ENCODE data around the gene ULBP2. TPM values are rescaled to one million over a fixed set of nuclear protein-coding genes. Genes with fewer than 3 reads are reported as not detected.
A peak's percentile ranks its signal among the peaks of the same experiment; 100 is the strongest.

The ULBP2 gene
- 0.60 TPM in 1 of 2 replicates, not detected in the other for total RNA-seq (2014; rRNA removed; shearing (Covaris generic))
- total RNA-seq (2022), result 2.6 and 3.0 TPM in 2 replicates
- Bru-seq, nascent RNA, result percentile 30 among the genes with signal in this experiment
- percentile 19 among the genes with signal in this experiment for BruChase-seq, experiment 1, labeled RNA remaining after a 6-hour chase
- percentile 21 among the genes with signal in this experiment for BruChase-seq, experiment 2, labeled RNA remaining after a 2-hour chase
- long read RNA-seq, partial matches to known transcripts, result 1 of 4 reads
- long read RNA-seq, other reads (novel, unspliced or antisense), result 0 of 4 reads

GRCh38 chr6:149941583-149942460 is at the start of gene ULBP2:
ULBP2 (plus strand) TSS chr6:149942014; CDS start chr6:149942073, 59 bp downstream.
- BruUV-seq (replicated peaks), result no TSS peak
- Histone ChIP-seq H3K36me3 (ENCODE audit: insufficient read depth, low read length) (no peaks in the 10 kb centered on the region), H3K9me2 (ENCODE audit: insufficient read depth, low read length) (no peaks in the 10 kb centered on the region), H3K79me2 (ENCODE audit: insufficient read depth, low read depth, low read length) (no peaks in the 10 kb centered on the region), H4K20me1 (ENCODE audit: insufficient read depth, low read length) (no peaks in the 10 kb centered on the region), H3K4me1 (ENCODE audit: insufficient read depth, low read length, poor library complexity, severe bottlenecking) (peaks cover 5% of the 10 kb centered on the region), H3K27ac (ENCODE audit: low read depth, low read length, poor library complexity, severe bottlenecking) (no peak within 1 kb of the TSS), H2AFZ (ENCODE audit: low read length) (peak within 1 kb of the TSS; percentile 91), H3K9me3 (ENCODE audit: low read length) (no peaks in the 10 kb centered on the region), H3K4me3 (ENCODE audit: low read depth, low read length, poor library complexity, severe bottlenecking) (peak within 1 kb of the TSS; percentile 73), H3K4me2 (ENCODE audit: low read length) (peak within 1 kb of the TSS; percentile 88)
- peak; percentile 83 for DNase-seq (ENCODE audit: low spot score)
- intact Hi-C loops (cut with micrococcal nuclease; ENCODE audit: unreplicated experiment), result loop anchor here (5.0 kb wide), 1 partner anchor 395 kb away; no protein-coding TSS in a partner anchor
- ChIA-PET POLR2A (no interaction called here), CTCF (ENCODE audit: unreplicated experiment) (no interaction called here)
- TF ChIP-seq EZH2phosphoT487 (IDR thresholded peaks at IDR 0.05; ENCODE audit: borderline replicate concordance, low read depth, low read length) (no peak), CTCF (conservative IDR thresholded peaks at IDR 0.05; ENCODE audit: low read length) (no peak)

DNA sequence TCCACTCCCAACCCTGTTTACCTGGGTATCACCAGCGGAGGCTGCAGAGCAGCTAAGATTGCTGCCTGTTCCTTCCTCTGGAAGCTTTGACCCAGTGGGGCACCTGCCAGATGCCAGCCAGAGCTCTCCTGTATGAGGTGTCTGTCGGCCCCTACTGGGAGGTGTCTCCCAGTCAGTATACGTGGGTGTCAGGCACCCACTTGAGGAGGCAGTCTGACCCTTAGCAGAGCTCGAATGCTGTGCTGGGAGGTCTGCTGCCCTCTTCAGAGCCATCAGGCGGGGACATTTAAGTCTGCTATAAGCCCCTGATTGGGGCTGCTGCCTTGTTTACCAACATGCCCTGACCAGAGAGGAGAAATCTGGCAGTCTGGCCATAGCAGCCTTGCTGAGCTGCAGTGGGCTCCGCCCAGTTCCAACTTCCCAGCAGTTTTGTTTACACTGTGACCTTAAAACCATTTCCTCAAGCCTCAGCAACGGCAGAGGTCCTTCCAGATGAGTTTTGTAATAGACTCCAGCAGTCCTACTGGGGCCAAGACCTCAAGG is 46.7 kb upstream of the ULBP2 start:
- Histone ChIP-seq H3K9me2 (ENCODE audit: insufficient read depth, low read length) (no peaks in the 10 kb centered on the region), H3K36me3 (ENCODE audit: insufficient read depth, low read length) (no peaks in the 10 kb centered on the region), H3K4me1 (ENCODE audit: insufficient read depth, low read length, poor library complexity, severe bottlenecking) (no peaks in the 10 kb centered on the region), H4K20me1 (ENCODE audit: insufficient read depth, low read length) (no peaks in the 10 kb centered on the region), H3K4me3 (ENCODE audit: low read depth, low read length, poor library complexity, severe bottlenecking) (no peak overlapping the region), H3K4me2 (ENCODE audit: low read length) (no peak overlapping the region), H3K27ac (ENCODE audit: low read depth, low read length, poor library complexity, severe bottlenecking) (no peak overlapping the region), H3K79me2 (ENCODE audit: insufficient read depth, low read depth, low read length) (no peaks in the 10 kb centered on the region), H2AFZ (ENCODE audit: low read length) (no peak overlapping the region), H3K9me3 (ENCODE audit: low read length) (no peaks in the 10 kb centered on the region)
- POLR2A ChIA-PET, result no interaction called here
- DNase-seq (ENCODE audit: low spot score), result no peak
- BruUV-seq (replicated peaks), result no TSS peak
- TF ChIP-seq CTCF (conservative IDR thresholded peaks at IDR 0.05; ENCODE audit: low read length) (no peak), EZH2phosphoT487 (IDR thresholded peaks at IDR 0.05; ENCODE audit: borderline replicate concordance, low read depth, low read length) (no peak)
- intact Hi-C loops (cut with micrococcal nuclease; ENCODE audit: unreplicated experiment), result no loop called here
- CTCF ChIA-PET (ENCODE audit: unreplicated experiment), result no interaction called here
